Measurements from ENCODE around the gene KCNJ10.
"Not testable (repeated sequence)": the region's sequence is repeated elsewhere in the genome, so short reads cannot be mapped to it uniquely, and the experiment has no call there.

DNA sequence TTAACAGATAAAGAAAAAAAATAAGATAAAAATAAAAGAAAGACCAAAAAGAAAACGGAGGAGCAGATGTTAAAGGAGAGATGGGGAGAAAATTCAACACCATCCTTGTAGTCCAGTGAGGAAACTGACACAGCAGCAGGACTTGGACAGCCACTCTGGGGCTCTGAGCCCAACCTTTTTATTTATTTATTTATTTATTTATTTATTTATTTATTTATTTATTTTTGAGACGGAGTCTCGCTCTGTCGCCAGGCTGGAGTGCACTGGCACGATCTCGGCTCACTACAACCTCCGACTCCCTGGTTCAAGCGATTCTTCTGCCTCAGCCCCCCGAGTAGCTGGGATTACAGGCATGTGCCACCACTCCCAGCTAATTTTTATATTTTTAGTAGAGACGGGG, 41.5 kb upstream of the KCNJ10 start:
- TF ChIP-seq, protein P1, sequence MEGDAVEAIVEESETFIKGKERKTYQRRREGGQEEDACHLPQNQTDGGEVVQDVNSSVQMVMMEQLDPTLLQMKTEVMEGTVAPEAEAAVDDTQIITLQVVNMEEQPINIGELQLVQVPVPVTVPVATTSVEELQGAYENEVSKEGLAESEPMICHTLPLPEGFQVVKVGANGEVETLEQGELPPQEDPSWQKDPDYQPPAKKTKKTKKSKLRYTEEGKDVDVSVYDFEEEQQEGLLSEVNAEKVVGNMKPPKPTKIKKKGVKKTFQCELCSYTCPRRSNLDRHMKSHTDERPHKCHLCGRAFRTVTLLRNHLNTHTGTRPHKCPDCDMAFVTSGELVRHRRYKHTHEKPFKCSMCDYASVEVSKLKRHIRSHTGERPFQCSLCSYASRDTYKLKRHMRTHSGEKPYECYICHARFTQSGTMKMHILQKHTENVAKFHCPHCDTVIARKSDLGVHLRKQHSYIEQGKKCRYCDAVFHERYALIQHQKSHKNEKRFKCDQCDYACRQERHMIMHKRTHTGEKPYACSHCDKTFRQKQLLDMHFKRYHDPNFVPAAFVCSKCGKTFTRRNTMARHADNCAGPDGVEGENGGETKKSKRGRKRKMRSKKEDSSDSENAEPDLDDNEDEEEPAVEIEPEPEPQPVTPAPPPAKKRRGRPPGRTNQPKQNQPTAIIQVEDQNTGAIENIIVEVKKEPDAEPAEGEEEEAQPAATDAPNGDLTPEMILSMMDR (IDR thresholded peaks at IDR 0.05; ENCODE audit: poor library complexity): not testable (repeated sequence)
- not testable (repeated sequence) for TF ChIP-seq EZH2phosphoT487 (IDR thresholded peaks at IDR 0.05; ENCODE audit: low read depth, severe bottlenecking, unreplicated experiment); EZH2 (IDR thresholded peaks at IDR 0.05; ENCODE audit: borderline replicate concordance)
